Stimulated activated CD4-positive, alpha-beta T cell treated with anti-CD3 and anti-CD28 coated beads, Interleukin-1b, Interleukin-23, amount 100 ng/mL, for 48 hours (primary cell): ENCODE data around the gene MGAT4B.
"Not testable (repeated sequence)": the region's sequence is repeated elsewhere in the genome, so short reads cannot be mapped to it uniquely, and the experiment has no call there.

ENCODE experiments used
- DNase-seq: peaks from one replicate; pipeline ENCODE4 v3.0.0-alpha.2; 2020

The MGAT4B gene

DNA sequence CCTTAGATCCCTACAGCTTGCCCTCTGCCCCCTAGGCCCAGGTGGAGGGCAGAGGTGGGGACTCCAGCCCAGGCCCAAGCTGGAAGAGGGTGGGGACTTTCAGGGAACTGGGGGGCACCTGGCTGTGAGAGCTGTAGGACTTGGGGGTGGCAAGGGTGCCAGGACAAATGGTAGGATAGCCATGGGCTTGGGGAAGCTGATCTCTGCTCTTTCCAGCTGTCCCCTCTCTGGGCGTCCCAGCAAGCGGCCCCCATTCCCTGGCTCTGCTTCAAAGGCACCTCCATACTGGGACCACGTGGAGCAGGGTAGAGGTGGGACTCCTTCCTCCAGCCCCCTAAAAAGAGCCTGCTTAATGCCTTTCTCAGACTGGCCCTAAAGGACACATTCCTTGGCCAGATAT, 12.5 kb downstream of the MGAT4B start:
- DNase-seq = no peak

DNA sequence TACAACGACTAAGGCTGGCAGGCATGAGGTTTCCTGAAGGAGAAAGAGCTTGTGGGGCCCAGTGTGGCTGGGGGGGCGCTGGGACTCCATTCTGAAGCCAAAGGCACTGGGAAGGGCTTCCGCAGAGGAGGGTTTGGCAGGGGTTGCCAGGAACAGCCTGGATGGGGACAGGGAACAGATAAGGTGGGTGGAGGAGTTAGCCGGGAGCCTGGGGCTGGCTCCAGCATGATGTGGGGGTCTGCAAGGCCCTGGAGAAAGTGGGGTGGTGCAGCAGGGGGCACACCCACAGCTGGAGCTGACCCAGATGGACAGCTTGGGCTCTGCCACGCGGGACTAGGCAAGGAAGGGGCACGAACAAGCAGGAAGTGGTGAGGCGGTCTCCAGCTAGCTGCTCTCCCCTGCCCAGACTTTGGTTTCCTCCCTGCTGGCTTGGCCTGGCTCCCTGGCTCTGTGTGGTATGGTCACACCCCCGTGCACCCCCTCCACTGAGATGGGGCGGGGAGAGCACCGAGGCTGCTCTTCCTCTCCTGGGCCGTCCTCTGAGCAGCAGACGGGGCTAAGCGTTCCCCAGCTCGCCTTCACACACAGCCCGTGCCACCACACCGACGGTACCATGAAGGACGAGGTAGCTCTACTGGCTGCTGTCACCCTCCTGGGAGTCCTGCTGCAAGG, 13.1 kb downstream of the MGAT4B start, which contains the start of gene LTC4S:
Gene LTC4S (plus strand): TSS at position 519 of the 672 bp plus-strand sequence. CDS start 95 bp downstream, at position 614.
- DNase-seq = no peak

DNA sequence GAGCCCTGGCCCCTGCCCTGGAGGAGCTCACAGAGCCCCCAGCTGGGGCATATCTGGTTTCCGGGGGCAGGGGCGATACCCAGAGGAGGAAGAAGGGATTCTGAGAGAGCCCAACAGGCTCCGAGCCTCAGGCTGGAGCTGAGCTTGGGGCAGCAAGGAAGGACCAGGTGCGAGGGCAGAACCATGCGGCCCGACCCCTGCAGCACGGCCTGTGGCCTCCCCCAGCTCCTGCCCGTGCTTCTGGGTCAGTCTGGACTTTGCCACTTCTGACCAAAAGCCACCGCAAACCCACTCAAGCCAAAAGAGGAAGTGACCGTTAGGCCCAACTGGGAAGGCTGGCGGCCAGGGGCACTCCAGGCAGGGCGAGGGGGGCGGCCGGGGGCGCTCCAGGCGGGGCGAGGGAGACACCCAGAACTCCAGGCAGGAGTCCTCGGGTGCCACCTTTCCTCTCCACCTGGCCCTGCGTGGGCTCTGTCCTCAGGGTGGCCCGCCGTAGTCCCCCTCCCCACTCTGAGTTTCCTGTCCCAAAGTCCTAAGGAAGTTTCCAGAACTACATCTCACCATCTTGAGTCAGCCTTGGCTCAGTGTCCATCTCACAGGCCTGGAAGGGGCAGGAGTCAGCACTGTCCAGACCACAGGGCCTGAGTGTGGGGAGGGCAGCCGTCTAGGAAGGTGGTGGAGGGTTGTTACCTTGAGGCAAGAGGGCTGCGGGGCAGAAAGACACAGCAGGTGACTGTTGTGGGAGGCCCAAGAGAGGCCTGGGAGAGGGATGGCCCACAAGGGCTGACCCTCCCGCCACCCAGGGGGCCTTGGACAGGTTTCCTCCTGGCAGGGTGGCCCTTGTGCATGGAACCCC, 13.8 kb downstream of the MGAT4B start:
- no peak for DNase-seq

DNA sequence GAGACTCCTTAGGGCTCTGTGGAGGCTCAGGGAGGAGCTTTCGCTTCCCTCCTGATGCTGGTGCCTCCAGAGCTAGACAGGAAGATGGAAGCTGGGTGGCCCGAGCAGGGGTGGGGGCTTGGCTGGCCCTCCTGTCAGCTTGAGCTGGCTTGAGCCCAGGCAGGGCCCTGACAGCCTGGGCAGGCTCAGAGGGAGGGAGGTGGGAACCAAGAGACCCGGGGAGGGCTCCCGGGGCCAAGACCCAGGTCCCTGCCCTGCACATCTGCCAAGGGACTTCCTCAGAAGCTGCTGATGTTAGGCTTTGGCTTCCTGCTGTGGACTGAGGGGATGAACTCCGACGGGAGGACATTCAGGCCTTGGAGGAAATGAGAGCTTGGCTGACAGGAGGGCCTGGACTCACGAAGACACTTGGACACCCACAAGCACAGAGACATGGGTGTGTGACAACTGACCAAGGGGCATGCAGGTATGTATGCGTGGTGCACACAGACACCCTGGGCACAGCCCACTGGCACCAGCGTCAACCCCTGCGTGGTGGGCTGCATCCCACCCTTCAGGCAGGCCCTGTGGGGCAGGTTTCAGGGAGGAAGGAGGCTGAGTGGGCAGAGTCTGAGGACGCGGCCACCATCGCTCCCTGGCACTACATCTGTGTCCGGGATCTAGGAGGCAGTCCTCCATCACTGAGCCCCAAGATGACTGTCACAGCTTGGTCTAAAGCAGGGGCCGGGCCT, 14.6 kb downstream of the MGAT4B start:
- DNase-seq = no peak

DNA sequence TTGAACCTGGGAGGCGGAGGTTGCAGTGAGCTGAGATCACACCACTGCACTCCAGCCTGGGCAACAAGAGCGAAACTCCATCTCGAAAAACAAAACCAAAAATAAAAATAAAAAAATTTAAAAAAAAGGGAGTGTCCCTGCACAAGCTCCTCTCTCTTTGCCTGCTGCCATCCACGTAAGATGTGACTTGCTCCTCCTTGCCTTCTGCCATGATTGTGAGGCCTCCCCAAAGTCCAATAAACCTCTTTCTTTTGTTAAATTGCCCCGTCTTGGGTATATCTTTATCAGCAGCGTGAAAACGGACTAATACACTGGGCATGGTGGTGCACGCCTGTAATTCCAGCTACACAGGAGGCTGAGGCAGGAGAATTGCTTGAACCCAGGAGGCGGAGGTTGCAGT, 17.4 kb downstream of the MGAT4B start:
- DNase-seq = not testable (repeated sequence)

DNA sequence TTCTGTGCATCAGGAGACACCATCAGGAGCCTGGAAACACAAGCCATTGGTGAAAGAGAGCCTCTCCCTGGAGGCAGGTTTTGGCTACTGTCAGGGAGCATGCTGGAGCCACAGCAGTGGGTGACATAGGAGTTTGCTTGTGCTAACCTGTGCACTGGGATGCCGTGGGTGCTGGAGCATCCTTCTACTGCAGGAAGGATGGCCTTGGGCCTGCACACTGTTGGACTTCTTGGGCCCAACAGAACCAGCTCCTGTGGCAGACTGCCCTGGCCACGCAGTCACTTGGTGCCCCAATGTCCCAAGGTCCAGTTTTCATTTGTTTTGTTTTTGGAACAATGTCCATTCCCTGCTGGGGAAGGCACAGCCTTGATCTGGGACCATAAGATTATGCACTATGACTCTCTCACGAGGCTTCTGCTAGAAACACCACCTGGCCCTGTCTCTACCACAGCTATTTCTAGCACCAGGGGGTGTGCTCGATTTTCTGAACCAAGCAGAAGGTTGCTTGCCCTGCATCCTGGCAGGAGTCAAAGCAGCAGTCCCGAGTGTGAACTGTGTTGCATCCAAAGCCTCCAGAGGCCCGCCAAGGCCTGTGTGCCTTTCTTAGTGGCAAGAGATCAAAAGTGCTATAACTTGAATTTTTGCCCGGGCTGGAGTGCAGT, 18.3 kb downstream of the MGAT4B start:
- no peak for DNase-seq

DNA sequence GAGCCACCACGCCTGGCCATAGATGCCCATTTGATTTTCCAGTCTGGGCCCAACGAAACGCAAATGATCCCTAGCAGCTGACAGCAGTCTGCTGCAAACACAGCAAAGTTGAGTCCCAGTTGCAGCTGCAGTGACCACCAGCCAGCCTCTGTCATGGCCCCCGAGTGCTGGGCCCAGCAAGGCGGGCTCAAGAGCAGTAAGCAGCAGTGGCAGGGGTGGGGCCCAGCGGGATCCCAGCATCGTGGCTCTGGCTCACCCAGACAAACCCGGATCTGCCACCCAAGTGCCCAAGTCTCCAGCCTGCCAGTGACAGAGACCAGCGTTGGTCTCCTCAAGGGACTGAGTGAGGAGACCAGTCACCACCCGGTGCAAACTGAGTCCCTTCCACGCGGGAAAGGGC, 19.8 kb downstream of the MGAT4B start:
- no peak for DNase-seq

DNA sequence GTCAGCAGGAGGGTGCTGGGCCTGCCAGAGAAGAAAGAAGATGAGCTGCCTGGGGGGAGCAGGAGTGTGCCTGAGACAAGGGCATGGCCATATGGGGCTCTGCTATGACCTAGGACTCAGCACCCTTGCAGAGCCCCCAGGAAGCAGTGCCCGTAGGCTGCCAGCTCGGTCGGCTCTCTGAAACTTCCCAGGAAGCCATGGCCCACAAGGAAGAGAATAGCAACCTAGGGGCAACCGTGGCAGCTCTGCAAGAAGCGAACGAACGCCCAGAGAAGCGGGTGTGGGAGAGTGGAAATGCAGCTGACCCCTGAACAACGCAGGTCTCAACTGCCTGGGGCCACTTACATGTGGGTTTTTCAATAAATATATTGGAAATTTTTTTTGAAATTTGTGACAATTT, 23.5 kb downstream of the MGAT4B start:
- no peak for DNase-seq

DNA sequence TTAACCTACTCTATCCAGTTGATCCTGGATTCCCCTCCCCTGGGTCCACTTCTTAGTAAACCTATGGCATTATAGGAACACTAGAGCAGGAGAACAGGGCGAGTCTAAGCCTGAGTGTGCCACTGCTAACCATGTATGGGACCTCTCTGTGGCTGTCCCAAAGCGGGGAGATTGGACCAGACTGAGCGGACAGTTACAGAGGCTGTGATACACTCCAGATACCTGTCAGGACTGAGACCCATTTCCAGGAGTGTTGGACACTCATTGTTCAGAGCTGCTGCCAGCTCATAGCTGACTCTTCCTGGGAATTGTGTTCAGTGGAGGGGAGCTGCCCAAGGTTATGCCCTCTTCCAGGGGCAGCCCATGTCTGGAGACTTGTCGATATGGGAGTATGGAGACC, 24.8 kb downstream of the MGAT4B start:
- DNase-seq = no peak

DNA sequence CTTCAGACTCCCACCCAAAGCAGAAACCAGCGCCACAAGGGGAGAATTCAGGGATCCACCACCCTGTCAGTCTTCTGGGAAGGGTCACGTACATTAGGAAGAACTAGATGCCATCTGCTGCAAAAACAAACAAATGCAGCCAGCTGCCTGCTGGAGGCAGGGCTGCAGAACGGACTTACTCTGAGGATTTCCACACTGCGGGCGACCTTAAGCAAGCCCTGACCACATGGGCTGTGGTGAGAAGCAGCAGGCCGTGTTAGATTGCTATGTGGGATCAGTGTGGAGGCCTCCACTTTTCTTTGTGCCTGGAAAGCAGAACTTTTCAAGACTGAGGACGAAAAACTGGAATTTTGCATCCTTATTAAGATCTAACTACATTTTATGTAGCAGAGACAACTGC, 26.3 kb downstream of the MGAT4B start:
- no peak for DNase-seq

DNA sequence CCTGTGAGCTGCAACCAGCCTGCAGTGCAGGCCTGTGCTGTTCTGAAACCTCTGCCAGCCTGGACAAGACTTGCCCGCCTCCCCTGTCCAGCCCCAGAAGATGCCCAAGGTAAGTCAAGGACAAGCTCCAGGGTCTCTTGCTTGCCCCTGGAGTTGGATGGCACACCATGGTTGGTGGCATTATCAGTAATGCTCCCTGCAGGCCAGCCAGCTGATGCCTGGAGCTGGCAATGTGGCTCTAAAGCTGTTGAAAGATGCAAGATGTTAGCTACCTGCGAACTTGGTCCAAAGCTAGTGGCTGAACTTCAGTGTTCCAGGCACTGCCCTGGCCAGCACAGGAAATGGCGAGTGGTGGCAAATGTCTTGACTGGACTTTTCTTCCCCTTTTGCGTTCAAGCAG, 26.8 kb downstream of the MGAT4B start:
- no peak for DNase-seq

DNA sequence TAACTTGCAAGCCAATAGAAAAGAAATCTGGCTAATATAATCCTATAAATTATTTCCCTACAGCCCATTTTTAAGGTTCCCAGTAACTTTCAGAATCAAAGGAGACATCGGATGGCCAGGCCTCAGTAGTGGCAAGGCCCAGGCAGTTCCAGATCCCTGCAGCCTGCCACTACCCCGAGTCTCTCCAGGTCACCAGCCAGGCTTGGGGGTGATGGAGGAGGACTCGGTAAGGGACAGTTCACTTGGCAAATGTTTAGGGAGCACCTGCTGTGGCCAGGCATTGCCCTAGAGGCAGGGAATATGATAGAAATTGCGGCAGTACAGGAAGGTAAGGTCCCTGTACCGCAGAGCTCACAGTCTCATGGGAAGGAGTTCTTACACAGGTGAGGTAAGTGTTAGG, 28.1 kb downstream of the MGAT4B start:
- DNase-seq = no peak

DNA sequence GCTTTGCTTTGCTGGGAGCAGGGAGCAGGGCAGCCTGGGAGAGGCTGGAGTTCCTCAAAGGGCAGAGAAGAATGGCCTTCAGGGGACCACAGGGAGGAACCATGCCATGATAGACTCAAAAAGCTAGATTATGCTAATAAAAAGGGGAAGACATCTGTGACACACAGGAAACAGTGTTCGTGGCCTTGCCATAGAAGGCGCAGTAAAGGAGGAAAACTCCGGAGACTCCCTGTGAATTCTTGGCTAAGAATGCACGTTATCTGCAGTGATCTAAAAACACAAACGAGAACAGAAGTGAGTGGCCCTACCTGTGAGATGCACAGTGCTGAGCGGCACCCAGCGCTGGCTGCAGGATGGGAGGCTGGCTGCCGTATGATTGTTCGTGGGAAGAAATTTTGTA, 28.8 kb downstream of the MGAT4B start:
- DNase-seq = no peak

DNA sequence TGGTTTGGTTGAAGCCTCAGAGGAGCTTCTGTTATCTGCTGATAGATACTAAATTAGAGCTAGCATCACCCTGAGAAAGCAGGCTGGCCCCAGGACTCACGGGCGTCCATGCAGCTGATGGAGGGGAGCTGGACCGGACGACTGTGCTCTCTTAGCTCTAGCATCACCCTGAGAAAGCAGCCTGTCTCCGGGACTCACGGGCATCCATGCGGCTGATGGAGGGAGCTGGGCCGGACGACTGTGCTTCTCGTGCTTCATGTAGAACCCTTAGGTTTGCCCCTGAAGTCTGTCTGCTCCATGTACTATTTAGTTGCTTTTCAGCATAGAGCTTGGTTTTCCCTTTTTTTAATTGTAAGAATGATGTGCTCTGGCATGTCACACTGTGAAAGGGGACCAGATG, 29.2 kb downstream of the MGAT4B start:
- DNase-seq = no peak

DNA sequence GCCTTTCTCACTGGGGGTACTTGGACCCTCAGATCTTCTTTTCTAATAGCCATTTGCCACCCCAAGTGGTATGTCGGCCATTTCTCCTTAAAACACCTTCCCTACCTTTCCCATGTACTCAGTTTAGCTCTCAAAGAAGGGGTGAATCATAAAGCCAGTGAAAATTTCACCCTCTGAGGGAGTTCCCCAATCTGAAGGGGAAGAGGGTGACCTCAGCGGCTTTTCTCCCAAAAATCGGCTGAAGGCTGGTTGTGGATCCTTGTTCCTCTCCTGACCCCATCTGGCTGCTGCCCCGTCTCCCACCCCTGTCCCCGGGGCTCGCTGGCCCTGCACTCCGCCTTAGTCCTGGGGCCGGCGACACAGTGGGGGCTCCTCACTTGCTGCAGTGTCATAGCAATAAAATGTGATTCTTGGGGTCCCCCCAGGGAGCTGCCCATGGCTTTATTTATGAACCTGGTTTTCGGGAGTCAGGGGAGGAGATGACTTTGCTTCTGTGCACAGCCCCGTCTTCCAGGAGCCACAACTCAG, 30.2 kb downstream of the MGAT4B start:
- no peak for DNase-seq

DNA sequence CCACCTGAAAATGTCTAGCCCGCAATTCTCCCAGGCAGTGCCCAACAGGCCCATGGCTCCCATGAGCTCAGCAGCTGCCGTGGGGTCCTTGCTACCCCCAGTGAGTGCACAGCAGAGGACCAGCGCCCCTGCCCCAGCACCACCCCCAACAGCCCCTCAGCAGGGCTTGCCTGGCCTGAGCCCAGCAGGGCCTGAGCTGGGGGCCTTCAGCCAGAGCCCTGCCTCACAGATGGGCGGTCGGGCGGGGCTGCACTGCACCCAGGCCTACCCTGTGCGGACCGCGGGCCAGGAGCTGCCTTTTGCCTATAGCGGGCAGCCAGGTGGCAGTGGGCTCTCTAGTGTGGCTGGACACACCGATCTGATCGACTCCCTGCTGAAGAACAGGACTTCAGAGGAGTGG, 32.2 kb downstream of the MGAT4B start:
- no peak for DNase-seq

DNA sequence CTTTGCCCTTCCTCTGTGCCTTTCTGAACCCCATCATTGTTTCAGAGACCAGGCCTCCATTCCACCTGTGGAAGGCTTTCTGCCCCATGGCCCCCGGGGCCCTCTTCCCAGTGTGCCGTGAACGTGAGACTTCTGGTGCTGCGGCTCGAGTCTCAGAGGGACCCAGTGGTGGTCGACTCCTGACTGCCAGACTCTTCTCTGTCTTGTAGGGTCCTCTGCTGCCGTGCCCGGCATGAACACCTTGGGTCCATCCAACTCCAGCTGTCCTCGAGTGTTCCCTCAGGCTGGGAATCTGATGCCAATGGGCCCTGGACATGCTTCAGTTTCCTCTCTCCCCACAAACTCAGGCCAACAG, 33.0 kb downstream of the MGAT4B start:
- DNase-seq = no peak

DNA sequence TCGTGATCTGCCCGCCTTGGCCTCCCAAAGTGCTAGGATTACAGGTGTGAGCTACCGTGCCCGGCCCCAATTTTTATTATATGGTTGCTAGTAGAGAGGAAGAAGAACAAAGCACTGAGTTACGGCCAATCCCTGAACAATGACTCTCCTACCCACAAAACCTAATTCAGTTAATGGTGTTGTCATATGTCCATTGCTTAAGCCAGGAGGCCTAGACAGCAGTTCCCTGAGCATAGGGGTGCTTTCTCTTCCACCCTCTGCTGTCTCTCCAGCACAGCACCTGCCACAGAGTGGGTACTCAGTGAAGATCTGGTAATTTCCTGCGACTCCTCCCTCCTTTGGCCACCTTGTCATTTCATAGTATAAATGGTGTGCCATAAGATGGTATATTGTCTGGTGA, 34.3 kb downstream of the MGAT4B start:
- no peak for DNase-seq

DNA sequence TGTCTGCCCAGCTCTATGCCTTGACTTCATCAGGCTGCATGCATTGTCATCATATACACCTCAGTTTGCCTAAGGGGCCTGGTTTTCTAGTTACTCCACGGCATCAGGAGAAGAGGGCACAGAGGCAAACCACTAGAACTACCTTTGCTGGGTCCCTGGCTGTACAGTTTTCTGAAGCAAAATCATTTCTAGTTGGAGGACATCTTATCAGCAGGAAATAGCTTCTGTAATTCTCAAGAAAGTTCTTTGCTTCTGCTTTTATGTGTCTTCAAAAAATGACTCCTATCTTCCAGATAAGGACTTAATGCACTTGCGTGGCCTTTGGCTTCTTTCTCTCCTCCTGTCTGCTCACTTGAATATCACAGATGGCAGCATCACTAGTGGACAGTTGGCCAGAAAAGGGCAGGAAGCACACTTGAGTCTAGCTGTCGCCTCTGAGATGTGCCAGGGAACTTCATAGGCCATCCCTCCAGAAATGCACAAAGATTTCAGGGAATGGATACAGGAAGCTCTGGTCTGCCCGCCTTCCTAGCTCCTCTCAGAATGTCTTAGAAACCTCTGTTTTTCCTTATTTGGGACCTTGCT, 35.3 kb downstream of the MGAT4B start:
- no peak for DNase-seq

DNA sequence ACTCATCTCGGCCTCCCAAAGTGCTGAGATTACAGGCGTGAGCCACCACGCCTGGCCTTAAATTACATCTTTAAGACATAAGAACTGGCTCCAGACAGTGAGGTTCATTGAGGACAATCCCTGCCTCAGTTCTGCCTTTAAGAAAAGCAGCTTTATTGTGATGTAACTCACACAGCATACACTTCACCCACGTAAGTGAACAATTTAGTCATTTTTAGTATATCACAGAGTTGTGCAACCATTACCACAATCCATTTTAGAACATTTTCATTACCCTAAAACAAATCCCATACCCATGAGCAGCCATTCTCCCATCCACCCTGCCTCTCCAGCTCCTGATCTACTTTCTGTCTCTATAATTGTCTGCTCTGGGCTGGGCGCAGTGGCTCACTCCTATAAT, 36.9 kb downstream of the MGAT4B start:
- no peak for DNase-seq

DNA sequence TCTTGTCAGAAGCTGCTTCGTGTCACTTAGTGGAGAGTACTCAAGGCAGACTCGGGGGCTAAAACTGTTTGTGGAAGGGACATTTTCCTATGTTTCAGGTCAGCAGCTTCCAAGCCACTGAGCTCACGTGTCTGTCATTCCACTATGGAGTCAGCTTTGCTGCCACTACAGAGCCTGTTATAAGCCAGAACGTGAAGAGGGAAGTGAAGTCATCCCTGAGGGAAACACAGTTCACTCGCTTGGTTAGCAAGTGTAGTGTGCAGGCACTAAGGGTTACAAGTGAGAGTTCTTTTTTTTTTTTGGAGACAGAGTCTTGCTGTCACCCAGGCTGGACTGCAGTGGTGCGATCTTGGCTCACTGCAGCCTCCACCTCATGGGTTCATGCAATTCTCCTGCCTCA, 37.4 kb downstream of the MGAT4B start:
- DNase-seq = no peak

DNA sequence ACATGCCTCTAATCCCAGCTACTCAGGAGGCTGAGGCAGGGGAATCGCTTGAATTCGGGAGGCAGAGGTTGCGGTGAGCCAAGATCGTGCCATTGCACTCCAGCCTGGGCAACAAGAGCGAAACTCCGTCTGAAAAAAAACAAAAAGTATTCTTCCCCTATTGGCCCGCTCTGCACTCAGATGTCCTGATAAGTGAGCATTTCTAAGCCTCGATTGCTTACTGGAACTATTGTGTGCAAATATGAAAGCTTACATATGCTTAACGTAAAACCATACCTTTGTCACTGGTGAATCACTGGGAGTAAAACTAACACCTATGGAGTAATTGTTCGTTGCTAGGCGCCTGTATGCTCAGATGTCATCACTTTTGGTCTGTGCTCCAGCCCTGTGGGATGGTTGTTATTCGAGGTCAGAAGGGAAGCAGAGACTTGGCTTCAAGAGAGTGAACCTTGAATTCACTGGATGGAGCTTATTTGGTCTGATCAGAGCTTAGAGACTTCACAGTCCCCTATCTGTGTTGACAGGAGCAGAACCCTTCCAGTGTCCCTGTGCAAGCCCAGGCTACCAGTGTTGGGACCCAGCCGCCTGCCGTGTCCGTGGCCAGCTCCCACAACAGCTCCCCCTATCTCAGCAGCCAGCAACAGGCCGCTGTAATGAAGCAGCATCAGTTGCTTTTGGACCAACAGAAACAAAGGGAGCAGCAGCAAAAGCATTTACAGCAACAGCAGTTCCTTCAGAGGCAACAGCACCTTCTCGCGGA, 38.2 kb downstream of the MGAT4B start:
- peak; percentile 47 for DNase-seq
